Globus pallidus (tissue), 1 donor: Measurements from ENCODE around the gene URAD.
A peak's percentile ranks its signal among the peaks of the same experiment; 100 is the strongest.

ENCODE experiments used
- DNase-seq: peaks from one replicate; pipeline ENCODE4 v3.0.0-alpha.2; 2015; ENCODE audit warnings: low spot score

The URAD gene

GRCh38 chr13:27997904-27998522, 9.5 kb upstream of the URAD start:
- DNase-seq, result peak; percentile 17

GRCh38 chr13:27991881-27992280, 3.4 kb upstream of the URAD start:
- no peak for DNase-seq

DNA sequence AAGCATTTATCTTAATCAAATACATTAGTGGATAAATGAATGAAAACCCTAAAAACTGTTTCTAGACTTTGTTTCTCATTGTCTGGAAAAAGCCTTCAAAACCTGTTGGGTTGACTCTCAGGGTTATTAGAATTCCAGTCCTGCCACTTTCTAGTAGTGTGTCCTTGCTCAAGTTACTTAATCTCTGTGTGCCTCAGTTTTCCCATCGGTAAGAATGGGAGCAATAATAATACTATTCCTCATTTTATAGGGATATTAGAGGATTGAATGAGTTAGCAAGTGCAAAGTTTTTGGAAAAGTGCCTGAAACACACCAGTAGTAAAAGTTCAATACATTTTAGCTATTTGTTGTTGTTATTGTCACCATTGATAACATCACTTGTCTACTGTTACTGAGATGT, 2.9 kb downstream of the URAD start:
- DNase-seq, result no peak

- no peak for DNase-seq
Observed at GRCh38 chr13:27982361-27982760, 6.1 kb downstream of the URAD start.

DNA sequence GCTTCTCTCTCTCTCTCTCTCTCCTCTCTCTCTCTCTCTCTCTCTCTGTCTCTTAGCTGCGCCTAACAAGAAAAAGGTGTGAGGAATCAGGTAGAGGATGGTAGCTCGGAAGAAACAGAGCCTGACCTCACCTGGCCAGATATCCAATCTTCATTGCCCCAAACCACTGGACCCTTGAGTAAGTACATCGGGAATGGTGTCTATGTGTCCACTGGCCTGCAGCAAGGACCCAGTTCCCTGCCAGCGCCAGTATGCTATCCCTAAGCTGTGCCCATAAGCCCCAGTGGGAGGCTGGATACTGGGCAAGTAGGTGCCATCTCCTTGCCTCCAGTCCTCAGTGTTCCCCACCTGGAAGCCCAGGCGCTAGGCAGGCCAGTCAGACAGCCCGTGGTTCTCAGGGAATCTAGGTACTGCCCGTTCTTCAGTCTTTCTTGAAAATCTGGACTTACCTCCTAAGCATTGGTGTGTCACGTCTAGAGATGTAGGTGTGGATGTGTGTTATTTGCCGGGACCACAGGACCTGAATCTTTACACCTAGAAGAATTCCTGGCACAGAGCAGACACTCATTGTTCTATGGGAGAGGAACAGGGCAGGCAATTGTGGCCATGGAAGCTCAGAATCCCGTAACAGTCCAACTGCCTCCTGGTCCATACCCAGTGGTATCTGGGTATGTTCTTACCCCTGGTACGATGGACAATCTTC, 7.3 kb downstream of the URAD start:
- DNase-seq, result no peak

GRCh38 chr13:27980280-27980998, 8.1 kb downstream of the URAD start:
- DNase-seq, result no peak

DNA sequence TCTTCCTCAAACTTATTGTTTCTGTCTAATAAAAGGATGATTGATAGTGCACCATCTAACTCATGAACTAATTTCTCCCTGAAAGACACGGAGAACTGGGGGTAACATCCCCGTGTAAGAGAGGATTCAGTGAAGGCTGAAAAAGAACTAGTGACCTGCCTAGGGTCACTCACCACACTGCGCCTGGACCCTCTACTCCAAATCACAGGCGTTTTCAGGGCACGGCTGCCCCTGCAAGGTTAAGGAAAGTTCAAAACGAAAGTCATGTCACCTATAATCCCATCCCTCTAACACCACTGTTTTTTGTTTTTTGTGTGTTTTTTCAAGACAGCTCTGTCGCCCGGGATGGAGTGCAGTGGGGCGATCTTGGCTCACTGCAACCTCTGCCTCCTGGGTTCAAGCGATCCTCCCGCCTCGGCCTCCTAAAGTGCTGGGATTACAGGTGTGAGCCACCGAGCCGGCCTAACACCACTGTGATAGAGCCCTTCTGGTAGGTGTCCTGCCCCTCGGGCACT, 8.7 kb downstream of the URAD start:
- no peak for DNase-seq

DNA sequence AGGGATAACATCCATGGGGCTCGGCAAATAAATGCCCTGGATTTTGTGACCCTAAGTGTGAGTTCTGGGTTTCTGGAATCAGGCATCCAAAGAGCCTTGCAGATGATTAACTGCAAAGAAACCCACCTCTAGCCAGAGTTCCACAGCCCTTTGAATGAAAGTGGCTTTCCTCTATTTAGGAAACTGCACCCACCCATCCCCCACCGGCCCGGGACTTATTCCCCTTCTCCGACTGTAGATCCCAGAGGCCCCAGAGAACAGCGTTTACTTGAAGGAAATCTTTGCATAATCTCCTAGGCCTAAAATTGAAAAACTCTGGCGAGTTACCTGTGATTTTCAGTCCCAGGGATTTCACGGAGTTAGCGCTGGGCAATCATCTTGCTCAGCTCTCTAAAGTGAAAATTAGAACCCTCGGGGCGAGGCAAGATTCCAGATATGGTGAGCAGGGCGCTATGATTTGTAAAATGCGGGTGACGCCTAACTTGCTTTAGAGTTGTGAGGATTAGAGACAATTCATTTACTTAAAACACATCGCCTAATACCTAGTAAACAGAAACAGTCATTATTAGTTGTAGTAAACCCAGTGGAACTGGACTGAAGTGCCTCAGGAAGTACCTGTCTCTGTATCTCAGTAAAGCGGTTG, 9.4 kb downstream of the URAD start:
- no peak for DNase-seq

- DNase-seq, result no peak
Observed at GRCh38 chr13:27978301-27978968, 10.1 kb downstream of the URAD start.

- DNase-seq, result no peak
Observed at GRCh38 chr13:27977476-27978300, 10.8 kb downstream of the URAD start.

DNA sequence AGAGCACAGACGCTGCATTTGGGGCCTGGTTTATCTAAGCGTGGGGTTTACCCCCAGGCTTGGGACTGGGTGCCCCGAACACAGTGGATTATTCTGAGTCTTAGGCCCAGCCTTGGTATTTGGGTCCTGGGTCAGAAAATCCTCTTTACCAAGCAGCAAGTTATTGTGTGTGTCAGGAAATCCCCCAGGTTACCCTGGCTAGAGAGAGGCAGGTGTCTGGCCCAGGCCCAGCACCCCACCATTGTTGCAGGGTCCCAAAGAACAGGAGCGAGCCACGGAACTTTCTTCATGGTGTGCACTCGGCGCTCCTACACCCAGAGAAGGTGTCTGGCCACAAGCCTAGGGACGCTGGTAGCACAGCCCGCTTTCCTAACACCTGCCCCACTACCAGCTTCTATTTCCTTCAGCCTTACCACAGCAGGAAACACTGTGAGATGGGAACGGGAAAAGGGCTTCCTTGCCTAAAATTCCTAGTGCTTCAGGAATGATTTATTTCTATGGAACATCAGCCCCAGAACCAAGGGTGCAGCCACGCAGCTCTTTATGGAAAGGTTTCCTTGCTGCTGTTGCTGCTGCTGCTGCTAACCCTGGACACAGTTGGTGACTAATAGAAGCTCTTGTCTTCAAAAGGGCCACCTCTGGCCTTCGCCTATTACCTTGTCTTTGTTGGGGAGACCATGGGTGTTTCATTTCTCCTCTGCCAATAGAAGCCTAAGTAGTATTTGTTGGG, 12.0 kb downstream of the URAD start:
- no peak for DNase-seq

DNA sequence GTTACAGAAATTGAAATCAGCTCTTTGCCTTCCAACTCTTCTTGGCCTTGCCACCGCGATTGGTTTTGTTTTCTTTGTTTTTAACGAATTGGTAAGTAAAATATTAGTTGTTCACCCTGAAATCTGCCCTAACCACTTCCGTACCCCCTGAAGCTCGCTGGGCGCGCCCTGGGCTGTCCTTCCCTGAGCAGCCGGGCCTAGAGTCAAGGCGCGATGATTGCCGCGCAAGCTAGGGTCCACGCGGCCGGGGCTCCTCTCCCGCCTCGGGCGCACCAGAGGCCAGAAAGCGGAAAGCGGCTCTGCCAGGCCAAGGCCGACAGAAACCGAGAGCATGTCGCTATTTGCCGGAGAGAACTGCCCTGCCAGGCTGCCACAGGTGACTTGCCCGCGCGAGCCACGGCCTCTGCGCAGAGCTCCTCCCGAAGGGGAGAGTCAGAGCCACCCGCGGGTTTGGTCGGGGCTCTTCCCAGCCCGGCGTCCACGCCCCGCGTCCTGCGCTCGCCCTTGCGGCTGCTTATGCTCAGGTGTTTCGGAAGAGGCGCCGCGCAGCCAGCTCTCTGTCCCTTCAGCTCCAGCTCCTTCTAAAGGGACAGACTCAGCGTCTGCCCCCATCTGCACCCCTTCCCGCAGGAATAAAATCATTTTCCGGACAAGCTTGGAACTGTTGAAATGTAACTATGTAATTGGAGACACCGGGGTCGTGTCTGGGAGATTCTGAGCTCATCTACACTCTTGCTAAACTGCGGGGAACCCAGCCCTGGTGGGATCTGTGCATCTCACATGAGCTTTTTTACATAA, 12.7 kb downstream of the URAD start:
- no peak for DNase-seq

DNA sequence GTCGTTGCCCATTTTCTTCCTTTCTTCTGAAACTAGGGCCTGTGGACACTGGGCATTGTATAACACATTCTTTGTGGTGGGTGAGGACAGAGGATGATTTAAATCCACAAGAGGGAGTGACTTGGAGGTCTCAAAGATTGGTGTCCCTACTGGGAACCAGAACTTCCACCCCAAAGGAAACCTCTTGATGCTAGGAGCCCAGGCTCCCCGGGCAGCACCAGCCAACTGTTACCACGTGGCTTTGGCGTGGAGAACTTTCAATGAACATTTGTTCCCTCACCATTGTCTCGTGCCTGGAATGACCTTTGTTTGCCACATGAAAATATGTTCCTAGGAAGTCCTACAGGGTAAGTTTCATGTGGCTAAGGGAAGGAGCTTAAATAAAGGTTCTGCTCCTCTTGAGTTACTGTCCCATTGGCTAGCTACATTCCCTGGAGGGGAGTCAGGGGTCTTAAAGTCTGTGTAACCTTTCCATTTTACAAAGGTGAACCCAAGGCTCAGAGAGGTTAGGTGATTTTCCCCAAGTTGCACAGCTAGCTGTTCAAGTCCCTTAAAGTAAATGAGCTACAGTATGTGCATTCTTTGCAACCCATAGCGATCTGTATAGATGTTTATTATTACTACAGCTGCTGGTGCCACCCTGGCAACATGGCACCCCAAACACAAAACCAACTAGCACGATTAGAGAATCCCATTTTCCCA, 14.4 kb downstream of the URAD start:
- no peak for DNase-seq

DNA sequence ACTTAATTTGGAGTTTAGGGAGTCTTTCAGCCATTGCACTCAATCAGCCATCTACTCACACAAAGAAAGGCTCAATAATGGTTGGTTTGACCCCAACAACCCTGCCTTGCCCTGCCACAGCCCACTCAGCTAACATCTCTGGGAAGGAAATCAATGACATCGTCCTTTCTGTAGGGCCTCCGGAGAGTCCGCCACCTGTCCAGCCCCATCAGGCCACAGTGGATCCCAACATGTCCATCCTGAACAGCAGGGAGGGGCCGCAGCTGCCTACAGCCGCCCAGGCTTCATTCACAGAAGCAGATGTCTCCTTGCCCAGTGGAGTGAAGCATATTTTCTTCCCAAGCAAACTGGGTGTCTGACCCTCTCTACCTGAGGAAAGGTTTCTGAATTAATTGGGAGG, 15.2 kb downstream of the URAD start:
- DNase-seq, result no peak

- no peak for DNase-seq
Observed at GRCh38 chr13:27972478-27972820, 16.0 kb downstream of the URAD start.

DNA sequence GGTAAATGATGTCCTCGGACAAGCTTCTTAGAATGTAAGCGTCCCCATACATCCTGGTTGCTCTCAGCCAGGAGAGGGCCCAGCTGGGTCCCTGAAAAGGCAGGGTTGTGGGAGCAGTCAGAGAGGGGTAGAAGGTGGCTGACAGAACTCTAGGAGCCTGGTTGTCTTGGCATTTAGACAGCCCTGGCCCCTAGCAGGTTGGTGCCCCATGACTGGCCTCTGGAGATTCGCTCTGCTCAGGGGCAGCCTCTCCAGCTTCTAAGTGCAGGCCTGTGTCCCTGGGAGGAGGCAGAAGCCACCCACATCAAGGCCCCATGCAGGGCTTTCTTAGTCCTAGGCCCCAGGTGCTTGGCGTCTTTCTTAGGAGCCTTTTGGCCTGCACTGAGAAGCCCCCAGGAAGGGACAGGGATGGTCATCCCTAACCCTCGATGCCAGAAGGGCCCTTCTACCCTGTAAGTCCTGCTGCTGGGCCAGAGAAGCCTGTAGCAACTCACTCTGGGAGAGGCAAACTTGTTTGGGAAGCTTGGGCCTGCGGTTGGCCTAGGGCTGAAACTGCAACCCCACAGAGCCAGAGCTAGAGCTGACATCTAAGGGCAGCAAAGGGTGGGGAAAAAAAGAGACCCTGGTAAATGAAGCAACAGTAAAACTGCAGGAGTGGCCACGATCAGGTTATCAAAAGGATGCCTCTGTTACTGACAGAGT, 16.6 kb downstream of the URAD start:
- no peak for DNase-seq

- DNase-seq, result no peak
Observed at GRCh38 chr13:27971236-27971645, 17.3 kb downstream of the URAD start.
